Cardiac fibroblast (primary cell): ENCODE measurements around the gene BTBD9.

Experiments used
- DNase-seq, 2 donors: peaks; one replicate each; pipeline versions ENCODE4 v3.0.0 to v3.0.0-alpha.2; 2010; ENCODE audit warnings: low read depth in 2 of 2
- H3K4me3 ChIP-seq, 2 donors: replicated peaks in 1 of 2; 1 replicate in 1 of 2; 2 replicates in 1 of 2; pipeline ENCODE4 v1.5.1; 2011; ENCODE audit warnings: low read depth in 2 of 2, low read length in 2 of 2, mild to moderate bottlenecking in 2 of 2, moderate library complexity in 1 of 2
- TF ChIP-seq, protein P1 (sequence below): IDR thresholded peaks from one replicate; pipeline ENCODE4 v1.5.1; 2011; ENCODE audit warnings: low read depth, mild to moderate bottlenecking, low read length, inconsistent platforms

Gene BTBD9

DNA sequence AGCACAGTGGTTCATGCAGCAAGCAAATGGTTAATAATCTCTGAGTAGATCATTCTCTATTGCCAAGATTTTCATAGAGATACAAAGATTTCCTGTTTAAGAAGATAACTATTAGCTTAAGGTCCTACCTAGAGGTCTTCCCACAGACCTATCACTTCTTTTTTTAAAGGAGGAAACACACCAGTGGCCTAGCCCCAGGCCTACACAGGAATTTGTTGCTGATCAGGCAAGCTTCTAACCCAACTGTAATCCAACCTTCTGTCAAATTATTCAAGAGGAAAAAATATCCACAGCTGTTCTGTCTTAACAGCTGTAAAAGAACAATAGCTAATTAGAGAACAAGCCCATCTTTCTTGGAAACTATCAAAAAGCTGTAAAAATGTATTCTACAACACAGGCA lies 332.8 kb downstream of the BTBD9 start:
- no peak for DNase-seq
- no peak overlapping the region for H3K4me3 ChIP-seq
- TF ChIP-seq, protein P1, sequence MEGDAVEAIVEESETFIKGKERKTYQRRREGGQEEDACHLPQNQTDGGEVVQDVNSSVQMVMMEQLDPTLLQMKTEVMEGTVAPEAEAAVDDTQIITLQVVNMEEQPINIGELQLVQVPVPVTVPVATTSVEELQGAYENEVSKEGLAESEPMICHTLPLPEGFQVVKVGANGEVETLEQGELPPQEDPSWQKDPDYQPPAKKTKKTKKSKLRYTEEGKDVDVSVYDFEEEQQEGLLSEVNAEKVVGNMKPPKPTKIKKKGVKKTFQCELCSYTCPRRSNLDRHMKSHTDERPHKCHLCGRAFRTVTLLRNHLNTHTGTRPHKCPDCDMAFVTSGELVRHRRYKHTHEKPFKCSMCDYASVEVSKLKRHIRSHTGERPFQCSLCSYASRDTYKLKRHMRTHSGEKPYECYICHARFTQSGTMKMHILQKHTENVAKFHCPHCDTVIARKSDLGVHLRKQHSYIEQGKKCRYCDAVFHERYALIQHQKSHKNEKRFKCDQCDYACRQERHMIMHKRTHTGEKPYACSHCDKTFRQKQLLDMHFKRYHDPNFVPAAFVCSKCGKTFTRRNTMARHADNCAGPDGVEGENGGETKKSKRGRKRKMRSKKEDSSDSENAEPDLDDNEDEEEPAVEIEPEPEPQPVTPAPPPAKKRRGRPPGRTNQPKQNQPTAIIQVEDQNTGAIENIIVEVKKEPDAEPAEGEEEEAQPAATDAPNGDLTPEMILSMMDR = no peak

DNA sequence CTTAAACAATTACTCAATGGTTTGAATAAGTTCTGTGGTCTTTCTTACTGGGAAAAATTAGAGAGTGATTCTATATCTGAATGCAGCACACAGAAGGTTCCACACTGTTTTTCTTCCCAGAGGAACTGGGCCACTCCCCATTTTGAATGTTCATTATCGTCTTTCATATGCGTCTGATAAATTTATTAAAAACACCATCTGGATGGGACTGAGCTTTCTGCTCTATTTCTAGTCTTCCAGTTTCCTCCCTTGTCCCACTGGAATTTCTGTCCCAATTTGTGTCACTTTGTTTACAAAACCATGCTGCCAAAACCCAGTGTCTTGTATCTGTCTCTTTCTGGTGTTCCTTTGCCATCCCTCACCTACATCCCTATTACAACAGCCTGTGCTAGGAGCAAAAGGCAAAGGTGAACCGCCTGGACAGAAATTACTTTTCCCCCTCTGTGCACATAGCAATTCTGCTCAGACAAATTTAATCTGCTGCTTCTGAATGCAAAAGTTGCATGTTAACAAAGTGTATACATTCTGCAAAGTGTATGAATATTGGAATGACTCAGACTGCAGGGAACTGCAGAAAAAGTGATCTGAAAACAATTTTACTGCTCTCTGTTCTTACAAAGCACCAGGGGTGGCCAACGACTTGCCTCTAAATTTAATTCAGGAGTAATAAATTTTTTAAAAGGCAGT lies 333.6 kb downstream of the BTBD9 start:
- TF ChIP-seq, protein P1 = no peak
- no peak overlapping the region for H3K4me3 ChIP-seq
- DNase-seq = no peak

DNA sequence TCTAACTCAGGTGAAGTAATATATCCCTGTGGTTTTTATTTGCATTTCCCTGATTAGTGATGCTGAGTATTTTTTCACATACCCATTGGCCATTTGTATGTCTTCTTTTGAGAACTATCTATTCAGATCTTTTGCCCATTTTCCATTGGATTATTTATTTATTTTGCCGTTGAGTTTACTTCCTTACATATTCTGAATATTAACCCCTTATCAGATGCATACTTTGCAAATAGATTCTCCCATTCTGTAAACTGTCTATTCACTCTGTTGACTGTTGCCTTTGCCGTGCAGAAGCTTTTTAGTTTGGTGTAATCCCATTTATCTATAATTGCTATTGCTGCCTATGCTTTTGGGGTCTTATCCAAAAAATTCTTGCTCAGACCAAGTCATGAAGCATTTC lies 336.9 kb downstream of the BTBD9 start:
- no peak for DNase-seq
- TF ChIP-seq, protein P1 = no peak
- no peak overlapping the region for H3K4me3 ChIP-seq

DNA sequence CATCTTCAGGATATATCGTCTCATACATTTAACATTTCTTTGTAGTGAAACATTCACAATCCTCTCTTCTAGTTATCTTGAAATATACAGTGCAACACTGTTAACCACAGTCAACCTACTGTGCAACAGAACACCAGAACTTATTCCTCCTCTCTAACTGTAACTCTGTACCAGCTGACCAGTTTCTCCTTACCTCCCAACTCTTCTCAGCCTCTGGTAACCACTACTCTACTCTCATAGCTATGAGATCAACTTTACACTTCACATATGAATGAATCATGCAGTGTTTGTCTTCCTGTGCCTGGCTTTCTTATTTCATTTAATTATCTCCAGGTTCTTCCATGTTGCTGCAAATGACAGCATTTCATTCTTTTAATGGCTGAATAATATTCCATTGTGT lies 337.6 kb downstream of the BTBD9 start:
- no peak overlapping the region for H3K4me3 ChIP-seq
- TF ChIP-seq, protein P1 = no peak
- DNase-seq = no peak

DNA sequence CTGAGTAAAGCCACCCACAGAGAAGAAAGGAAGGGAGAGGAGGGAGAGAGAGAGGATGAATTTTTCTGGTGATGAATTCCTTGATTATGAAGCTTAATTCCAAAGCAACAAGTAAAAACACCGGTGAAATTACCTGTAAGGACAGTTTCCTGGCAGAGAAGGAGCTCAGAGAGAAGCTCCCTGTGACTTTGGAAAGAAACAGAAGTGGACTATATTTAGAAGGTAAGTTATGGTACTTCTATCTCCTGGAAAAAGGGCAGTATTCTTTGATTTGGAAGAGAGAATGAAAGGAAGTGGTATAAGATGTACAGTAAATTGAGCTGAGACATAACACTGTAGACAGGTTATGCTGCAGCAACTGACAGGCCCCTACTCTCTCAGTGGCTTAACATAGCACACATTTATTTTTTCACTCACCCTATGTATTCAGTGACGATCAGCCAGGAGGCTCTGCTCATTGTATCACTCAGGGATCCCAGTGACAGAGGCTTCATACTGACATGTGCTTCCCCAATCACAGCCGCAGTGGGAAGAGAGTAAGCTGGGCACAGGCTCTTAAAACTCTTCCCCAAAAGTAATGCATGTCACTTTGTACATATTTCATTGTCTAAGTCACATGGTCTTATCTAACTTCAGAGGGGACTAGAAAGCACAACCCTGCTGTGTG lies 349.5 kb downstream of the BTBD9 start:
- TF ChIP-seq, protein P1 = no peak
- no peak for DNase-seq
- H3K4me3 ChIP-seq = no peak overlapping the region

DNA sequence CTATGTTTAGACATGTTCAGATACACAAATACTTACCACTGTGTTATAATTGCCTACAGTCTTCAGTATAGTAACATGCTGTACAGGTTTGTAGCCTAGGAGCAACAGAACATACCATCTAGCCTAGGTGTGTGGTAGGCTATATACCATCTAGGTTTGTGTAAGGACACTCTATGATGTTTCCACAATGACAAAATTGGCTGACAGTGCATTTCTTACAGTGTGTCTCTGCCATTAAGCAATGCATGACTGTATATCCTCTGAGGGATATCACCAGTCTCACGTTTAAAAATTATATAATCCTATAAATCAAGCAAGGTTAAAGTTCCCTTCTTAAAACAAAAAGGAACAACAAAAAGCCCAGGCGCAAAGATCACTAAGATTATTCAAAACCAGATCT lies 352.2 kb downstream of the BTBD9 start:
- DNase-seq = no peak
- no peak overlapping the region for H3K4me3 ChIP-seq
- TF ChIP-seq, protein P1 = no peak
